T-helper 1 cell (primary cell): ENCODE results near the gene ANKUB1.

Experiments
- DNase-seq, 5 donors: peaks; one replicate each; pipeline ENCODE4 v3.0.0-alpha.2; 2012 to 2020

The ANKUB1 gene

GRCh38 chr3:149808209-149808829 is 16.0 kb upstream of the ANKUB1 start:
- DNase-seq = peak in 4 of 5 donors; percentile 16 to 43 (median 32)

GRCh38 chr3:149806171-149806778 is 13.9 kb upstream of the ANKUB1 start:
- no peak for DNase-seq

- no peak for DNase-seq
Observed at GRCh38 chr3:149801639-149802038, 9.3 kb upstream of the ANKUB1 start.

GRCh38 chr3:149801195-149801594 is 8.8 kb upstream of the ANKUB1 start:
- no peak for DNase-seq

GRCh38 chr3:149800693-149801092 is 8.3 kb upstream of the ANKUB1 start:
- DNase-seq = no peak

GRCh38 chr3:149796026-149796425 is 3.7 kb upstream of the ANKUB1 start:
- DNase-seq = no peak

- DNase-seq = no peak
Observed at GRCh38 chr3:149790698-149791097, 1.7 kb downstream of the ANKUB1 start.

- no peak for DNase-seq
Observed at GRCh38 chr3:149790268-149790667, 2.1 kb downstream of the ANKUB1 start.

GRCh38 chr3:149784064-149784704 is 8.2 kb downstream of the ANKUB1 start:
- DNase-seq = no peak

- no peak for DNase-seq
Observed at GRCh38 chr3:149783576-149783975, 8.8 kb downstream of the ANKUB1 start.

GRCh38 chr3:149781741-149782140 is 10.6 kb downstream of the ANKUB1 start:
- no peak for DNase-seq

GRCh38 chr3:149781211-149781610 is 11.1 kb downstream of the ANKUB1 start:
- no peak for DNase-seq

- no peak for DNase-seq
Observed at GRCh38 chr3:149777414-149778214, 14.7 kb downstream of the ANKUB1 start.

GRCh38 chr3:149776170-149776569 is 16.2 kb downstream of the ANKUB1 start:
- DNase-seq = no peak

GRCh38 chr3:149772861-149773260 is 19.5 kb downstream of the ANKUB1 start:
- DNase-seq = no peak

- peak in 4 of 5 donors; percentile 4 to 24 (median 14) for DNase-seq
Observed at GRCh38 chr3:149771652-149772271, 20.6 kb downstream of the ANKUB1 start.

- DNase-seq = no peak
Observed at GRCh38 chr3:149770246-149770645, 22.1 kb downstream of the ANKUB1 start.

GRCh38 chr3:149768704-149769103 is 23.6 kb downstream of the ANKUB1 start:
- no peak for DNase-seq

GRCh38 chr3:149767720-149768119 is 24.6 kb downstream of the ANKUB1 start:
- DNase-seq = no peak

- no peak for DNase-seq
Observed at GRCh38 chr3:149765762-149766334, 26.5 kb downstream of the ANKUB1 start.

GRCh38 chr3:149764302-149764701 is 28.1 kb downstream of the ANKUB1 start:
- DNase-seq = no peak

GRCh38 chr3:149763565-149764195 is 28.7 kb downstream of the ANKUB1 start:
- no peak for DNase-seq
